ENCODE results near the gene RASGEF1B.

RASGEF1B gene

GRCh38 chr4:81472281-81473182, 825 bp upstream of the RASGEF1B start:
- DNase-seq, result peak; percentile 23
- H3K9me3 Mint-ChIP-seq, result peaks cover 17% of the 10 kb centered on the region
- H3K4me1 Mint-ChIP-seq, result peaks cover 49% of the 10 kb centered on the region
- H3K4me3 Mint-ChIP-seq, result peak overlapping the region; percentile 84
- H3K27me3 Mint-ChIP-seq (ENCODE audit: low read depth, poor library complexity), result peaks cover 12% of the 10 kb centered on the region
- peak overlapping the region; percentile 73 for H3K27ac Mint-ChIP-seq
- TF ChIP-seq, protein P1, sequence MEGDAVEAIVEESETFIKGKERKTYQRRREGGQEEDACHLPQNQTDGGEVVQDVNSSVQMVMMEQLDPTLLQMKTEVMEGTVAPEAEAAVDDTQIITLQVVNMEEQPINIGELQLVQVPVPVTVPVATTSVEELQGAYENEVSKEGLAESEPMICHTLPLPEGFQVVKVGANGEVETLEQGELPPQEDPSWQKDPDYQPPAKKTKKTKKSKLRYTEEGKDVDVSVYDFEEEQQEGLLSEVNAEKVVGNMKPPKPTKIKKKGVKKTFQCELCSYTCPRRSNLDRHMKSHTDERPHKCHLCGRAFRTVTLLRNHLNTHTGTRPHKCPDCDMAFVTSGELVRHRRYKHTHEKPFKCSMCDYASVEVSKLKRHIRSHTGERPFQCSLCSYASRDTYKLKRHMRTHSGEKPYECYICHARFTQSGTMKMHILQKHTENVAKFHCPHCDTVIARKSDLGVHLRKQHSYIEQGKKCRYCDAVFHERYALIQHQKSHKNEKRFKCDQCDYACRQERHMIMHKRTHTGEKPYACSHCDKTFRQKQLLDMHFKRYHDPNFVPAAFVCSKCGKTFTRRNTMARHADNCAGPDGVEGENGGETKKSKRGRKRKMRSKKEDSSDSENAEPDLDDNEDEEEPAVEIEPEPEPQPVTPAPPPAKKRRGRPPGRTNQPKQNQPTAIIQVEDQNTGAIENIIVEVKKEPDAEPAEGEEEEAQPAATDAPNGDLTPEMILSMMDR (IDR thresholded peaks at IDR 0.05), result no peak
- peaks cover 6% of the 10 kb centered on the region for H3K36me3 Mint-ChIP-seq (ENCODE audit: low read depth)

DNA sequence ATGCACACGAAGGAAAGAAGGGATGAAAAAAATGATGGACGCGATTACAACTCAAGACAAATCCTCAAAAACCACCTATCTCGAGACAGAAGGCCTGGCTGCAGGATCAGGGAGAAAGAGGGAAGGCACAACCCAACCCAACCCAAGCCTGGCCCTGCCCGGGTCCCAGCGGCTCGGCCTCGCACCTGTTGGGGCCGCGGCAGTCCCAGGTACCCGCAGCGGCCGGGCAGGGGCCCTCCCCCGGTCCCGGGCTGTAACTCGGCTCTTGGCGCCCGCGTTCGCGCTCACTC, 464 bp downstream of the RASGEF1B start:
- peaks cover 17% of the 10 kb centered on the region for H3K9me3 Mint-ChIP-seq
- H3K4me3 Mint-ChIP-seq, result peak overlapping the region; percentile 91
- H3K27ac Mint-ChIP-seq, result no peak overlapping the region

DNA sequence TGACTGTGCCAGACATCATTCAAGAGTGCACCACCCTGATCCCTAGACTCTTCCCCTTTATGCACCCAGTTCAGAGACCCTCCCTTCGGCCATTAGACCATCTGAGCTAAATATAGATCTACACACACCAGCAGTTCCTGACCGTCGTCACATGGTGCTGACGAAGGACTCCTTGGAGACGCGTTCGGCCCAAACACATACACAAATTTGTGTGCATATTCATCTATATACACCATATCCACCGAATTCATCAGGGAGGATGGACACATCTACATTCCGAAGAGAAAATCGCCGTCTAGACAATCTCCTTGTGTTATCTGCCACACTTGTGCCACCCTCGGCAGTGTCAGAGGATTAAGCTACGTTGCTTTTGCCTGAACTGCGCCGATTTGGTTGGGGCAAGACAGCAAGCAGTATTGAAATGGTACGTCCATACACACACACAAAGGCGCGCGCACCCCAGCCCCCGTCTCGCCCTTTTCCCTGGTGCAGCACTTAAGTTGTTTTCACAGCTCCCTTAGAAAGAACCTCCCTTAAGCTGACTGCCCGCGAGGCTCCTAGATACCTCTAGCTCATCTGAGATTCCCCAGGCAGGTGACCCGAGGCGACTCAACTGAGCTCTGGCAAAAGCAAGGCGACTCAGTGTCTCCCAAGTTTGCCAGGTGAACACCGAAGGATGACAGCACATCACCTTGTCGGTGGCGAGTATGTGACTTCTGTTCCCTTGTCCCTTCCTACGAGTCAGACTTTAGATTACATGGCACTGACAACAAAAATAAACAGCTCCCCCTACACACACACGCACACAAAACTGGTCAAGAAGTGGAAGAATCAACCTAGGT, 1.0 kb downstream of the RASGEF1B start:
- peaks cover 64% of the 10 kb centered on the region for H3K4me1 Mint-ChIP-seq

More for the DNA sequence above, 464 bp downstream of the RASGEF1B start:
- Mint-ChIP-seq H3K36me3 (ENCODE audit: low read depth) (peaks cover 6% of the 10 kb centered on the region), H3K27me3 (ENCODE audit: low read depth, poor library complexity) (peaks cover 16% of the 10 kb centered on the region), H3K4me1 (peaks cover 58% of the 10 kb centered on the region)
- DNase-seq, result no peak
- TF ChIP-seq, protein P1 (IDR thresholded peaks at IDR 0.05), result no peak

GRCh38 chr4:81469781-81470455, 1.8 kb downstream of the RASGEF1B start:
- Mint-ChIP-seq H3K9me3 (peaks cover 14% of the 10 kb centered on the region), H3K27ac (no peak overlapping the region), H3K27me3 (ENCODE audit: low read depth, poor library complexity) (peaks cover 17% of the 10 kb centered on the region), H3K36me3 (ENCODE audit: low read depth) (peaks cover 4% of the 10 kb centered on the region), H3K4me1 (peaks cover 71% of the 10 kb centered on the region), H3K4me3 (peak overlapping the region; percentile 91)
- no peak for DNase-seq
- TF ChIP-seq, protein P1 (IDR thresholded peaks at IDR 0.05), result no peak

More for the DNA sequence above, 1.0 kb downstream of the RASGEF1B start:
- peak; percentile 33 for DNase-seq
- Mint-ChIP-seq H3K27ac (no peak overlapping the region), H3K27me3 (ENCODE audit: low read depth, poor library complexity) (peaks cover 17% of the 10 kb centered on the region), H3K36me3 (ENCODE audit: low read depth) (peaks cover 6% of the 10 kb centered on the region), H3K9me3 (peaks cover 17% of the 10 kb centered on the region), H3K4me3 (peak overlapping the region; percentile 91)
- TF ChIP-seq, protein P1 (IDR thresholded peaks at IDR 0.05), result no peak

- peaks cover 6% of the 10 kb centered on the region for H3K9me3 Mint-ChIP-seq
- H3K36me3 Mint-ChIP-seq (ENCODE audit: low read depth), result no peaks in the 10 kb centered on the region
- peaks cover 83% of the 10 kb centered on the region for H3K4me1 Mint-ChIP-seq
- TF ChIP-seq, protein P1 (IDR thresholded peaks at IDR 0.05), result no peak
- no peak overlapping the region for H3K27ac Mint-ChIP-seq
- H3K4me3 Mint-ChIP-seq, result peak overlapping the region; percentile 91
- H3K27me3 Mint-ChIP-seq (ENCODE audit: low read depth, poor library complexity), result peaks cover 17% of the 10 kb centered on the region
- DNase-seq, result no peak
Measured at GRCh38 chr4:81468678-81469077, 3.0 kb downstream of the RASGEF1B start.

All from nephron progenitor cell (in vitro differentiated cells).